CMK (cell line): ENCODE results near the gene TNNT1.

ENCODE experiments used
- DNase-seq: peaks from one replicate; pipeline ENCODE4 v3.0.0-alpha.2; 2010; ENCODE audit warnings: low read depth

Gene TNNT1

GRCh38 chr19:55088543-55089341, 60.3 kb downstream of the TNNT1 start:
- DNase-seq, result no peak

- DNase-seq, result no peak
These were observed 61.0 kb downstream of the TNNT1 start for GRCh38 chr19:55088021-55088451.

- DNase-seq, result no peak
These were observed 61.5 kb downstream of the TNNT1 start for GRCh38 chr19:55087542-55087901.

GRCh38 chr19:55086730-55087541, 62.1 kb downstream of the TNNT1 start:
- DNase-seq, result no peak

GRCh38 chr19:55085923-55086715, 62.9 kb downstream of the TNNT1 start:
- DNase-seq, result no peak

- no peak for DNase-seq
These were observed 64.6 kb downstream of the TNNT1 start for GRCh38 chr19:55084416-55084815.

- no peak for DNase-seq
These were observed 65.8 kb downstream of the TNNT1 start for GRCh38 chr19:55083004-55083850.
